GM23338 (cell line): ENCODE measurements around the gene THSD7A. TPM values are rescaled to one million over a fixed set of nuclear protein-coding genes. Genes with fewer than 3 reads are reported as not detected.

Source experiments
- ATAC-seq: fragments of 200-7000 bp; cut with Tn5 transposase; 3 replicates; pipeline ENCODE4 v1.9.1; 2020
- DNase-seq: peaks from one replicate; pipeline ENCODE4 v3.0.0-alpha.2; 2015; ENCODE audit warnings: low spot score
- H2AFZ ChIP-seq: fragments of 200-600 bp; sonication (generic); 2 replicates; pipeline ENCODE4 v1.8.0; 2016; ENCODE audit warnings: antibody characterized with exemption, mild to moderate bottlenecking, moderate library complexity
- H3F3A ChIP-seq: fragments of 200-600 bp; sonication (generic); replicated peaks from 2 replicates; pipeline ENCODE4 v1.8.0; 2017; ENCODE audit warnings: antibody characterized with exemption, mixed run types, low read depth
- H3K27ac ChIP-seq: fragments of 200-600 bp; sonication (generic); 2 replicates; pipeline ENCODE4 v1.6.1; 2016; ENCODE audit warnings: low read depth
- H3K27me3 ChIP-seq: fragments of 200-600 bp; sonication (generic); 2 replicates; pipeline ENCODE4 v1.8.0; 2016; ENCODE audit warnings: mild to moderate bottlenecking, mixed run types, moderate library complexity; ENCODE audit not compliant: insufficient read depth
- H3K36me3 ChIP-seq: fragments of 200-600 bp; sonication (generic); 2 replicates; pipeline ENCODE4 v1.8.0; 2016; ENCODE audit warnings: mild to moderate bottlenecking; ENCODE audit not compliant: insufficient read depth
- H3K4me1 ChIP-seq: fragments of 200-600 bp; sonication (generic); 2 replicates; pipeline ENCODE4 v1.8.0; 2016; ENCODE audit warnings: mild to moderate bottlenecking, moderate library complexity; ENCODE audit not compliant: insufficient read depth
- H3K4me2 ChIP-seq: fragments of 200-600 bp; sonication (generic); 2 replicates; pipeline ENCODE4 v1.7.1; 2017; ENCODE audit warnings: mixed run types
- H3K4me3 ChIP-seq: fragments of 200-600 bp; sonication (generic); 2 replicates; pipeline ENCODE4 v1.6.1; 2016; ENCODE audit warnings: mixed run types
- H3K79me2 ChIP-seq: fragments of 200-600 bp; sonication (generic); replicated peaks from 2 replicates; pipeline ENCODE4 v1.8.0; 2017; ENCODE audit warnings: mild to moderate bottlenecking; ENCODE audit not compliant: insufficient read depth
- H3K9me2 ChIP-seq: fragments of 200-600 bp; sonication (generic); 2 replicates; pipeline ENCODE4 v1.8.0; 2017; ENCODE audit not compliant: insufficient read depth
- H4K20me1 ChIP-seq: fragments of 200-600 bp; sonication (generic); replicated peaks from 2 replicates; pipeline ENCODE4 v1.8.0; 2017; ENCODE audit warnings: mild to moderate bottlenecking; ENCODE audit not compliant: insufficient read depth
- H3K27ac Mint-ChIP-seq: 2 replicates; pipeline ENCODE4 v1.8.0; 2020; ENCODE audit warnings: inconsistent platforms, mild to moderate bottlenecking, moderate library complexity, mixed read lengths
- H3K27me3 Mint-ChIP-seq: 3 replicates; pipeline ENCODE4 v1.8.0; 2022; ENCODE audit warnings: low read depth, mild to moderate bottlenecking, moderate library complexity, mixed read lengths, inconsistent platforms; ENCODE audit not compliant: insufficient read depth, poor library complexity
- H3K36me3 Mint-ChIP-seq: 3 replicates; pipeline ENCODE4 v1.8.0; 2021; ENCODE audit warnings: low read depth, mild to moderate bottlenecking, inconsistent platforms, moderate library complexity, mixed read lengths
- H3K4me1 Mint-ChIP-seq: 3 replicates; pipeline ENCODE4 v1.8.0; 2020; ENCODE audit warnings: mild to moderate bottlenecking, inconsistent platforms, mixed read lengths
- H3K4me3 Mint-ChIP-seq: 3 replicates; pipeline ENCODE4 v1.8.0; 2021; ENCODE audit warnings: moderate library complexity, mild to moderate bottlenecking, inconsistent platforms, mixed read lengths
- H3K9me3 Mint-ChIP-seq: 3 replicates; pipeline ENCODE4 v1.8.0; 2020; ENCODE audit warnings: moderate library complexity, mild to moderate bottlenecking, inconsistent platforms, mixed read lengths
- CREB1 ChIP-seq: fragments of 250-450 bp; sonication (Bioruptor Pico); IDR thresholded peaks from 2 replicates; pipeline ENCODE4 v1.5.0; 2020; ENCODE audit warnings: low read depth, mild to moderate bottlenecking, moderate library complexity
- EZH2 ChIP-seq: fragments of 200-600 bp; sonication (generic); IDR thresholded peaks from one replicate; pipeline ENCODE4 v1.8.0; 2017; ENCODE audit warnings: antibody characterized with exemption, mild to moderate bottlenecking, low read depth; ENCODE audit not compliant: unreplicated experiment
- EZH2phosphoT487 ChIP-seq: fragments of 200-600 bp; sonication (generic); IDR thresholded peaks from one replicate; pipeline ENCODE4 v1.8.1; 2018; ENCODE audit warnings: antibody characterized with exemption; ENCODE audit not compliant: unreplicated experiment
- JUNB ChIP-seq: IDR thresholded peaks from one replicate; pipeline ENCODE4 v1.6.1; 2016; ENCODE audit warnings: antibody characterized with exemption; ENCODE audit not compliant: unreplicated experiment
- NANOG ChIP-seq: IDR thresholded peaks from 2 replicates; pipeline ENCODE4 v1.6.1; 2016; ENCODE audit warnings: antibody characterized with exemption, borderline replicate concordance
- POLR2AphosphoS5 ChIP-seq: IDR thresholded peaks from 2 replicates; pipeline ENCODE4 v1.6.1; 2016; ENCODE audit warnings: antibody characterized with exemption, low read depth
- STAT1 ChIP-seq: IDR thresholded peaks from one replicate; pipeline ENCODE4 v1.6.1; 2016; ENCODE audit warnings: antibody characterized with exemption; ENCODE audit not compliant: unreplicated experiment
- ZNF114 ChIP-seq: fragments of 250-450 bp; sonication (Bioruptor Pico); IDR thresholded peaks from 2 replicates; pipeline ENCODE4 v1.5.0; 2020; ENCODE audit warnings: mild to moderate bottlenecking, moderate library complexity
- ZNF331 ChIP-seq: fragments of 250-450 bp; sonication (Bioruptor Pico); IDR thresholded peaks from 2 replicates; pipeline ENCODE4 v1.5.0; 2020; ENCODE audit warnings: low read depth, mild to moderate bottlenecking, moderate library complexity
- polyA plus RNA-seq: library from polyadenylated mRNA; unstranded; fragments of >200 nt; fragmentation: Nextera tagmentation; extraction: Ambion mirVana; gene quantifications from 2 replicates; pipeline ENCODE4 v1.2.1, GENCODE V29; 2016
- total RNA-seq: library from RNA; depleted of rRNA; stranded (reverse); fragments of >200 nt; shearing (Covaris generic); gene quantifications from 2 replicates; pipeline ENCODE4 v1.2.3, GENCODE V29; 2014
- TF ChIP-seq, protein P1 (sequence below), 2 experiments: fragments of 200-600 bp in 1 of 2; sonication (generic) in 1 of 2; conservative IDR thresholded peaks; 2 replicates each; pipeline versions ENCODE4 v1.5.1 to v1.6.1; 2016 to 2017; ENCODE audit warnings: antibody characterized with exemption in 2 of 2, low read depth in 2 of 2, mild to moderate bottlenecking in 2 of 2, moderate library complexity in 1 of 2
- TF ChIP-seq, protein P2 (sequence below): fragments of 250-450 bp; sonication (Bioruptor Pico); IDR thresholded peaks from 2 replicates; pipeline ENCODE4 v1.5.0; 2020; ENCODE audit warnings: mild to moderate bottlenecking, moderate library complexity
- TF ChIP-seq, protein P3 (sequence below): IDR thresholded peaks from 2 replicates; pipeline ENCODE4 v1.6.1; 2016; ENCODE audit warnings: antibody characterized with exemption
- TF ChIP-seq, protein P4 (sequence below): IDR thresholded peaks from one replicate; pipeline ENCODE4 v1.6.1; 2018; ENCODE audit warnings: antibody characterized with exemption; ENCODE audit not compliant: unreplicated experiment

Gene THSD7A
- total and polyA plus RNA-seq, 2 experiments from 2014 or later: 1.3 to 2.1 TPM

DNA sequence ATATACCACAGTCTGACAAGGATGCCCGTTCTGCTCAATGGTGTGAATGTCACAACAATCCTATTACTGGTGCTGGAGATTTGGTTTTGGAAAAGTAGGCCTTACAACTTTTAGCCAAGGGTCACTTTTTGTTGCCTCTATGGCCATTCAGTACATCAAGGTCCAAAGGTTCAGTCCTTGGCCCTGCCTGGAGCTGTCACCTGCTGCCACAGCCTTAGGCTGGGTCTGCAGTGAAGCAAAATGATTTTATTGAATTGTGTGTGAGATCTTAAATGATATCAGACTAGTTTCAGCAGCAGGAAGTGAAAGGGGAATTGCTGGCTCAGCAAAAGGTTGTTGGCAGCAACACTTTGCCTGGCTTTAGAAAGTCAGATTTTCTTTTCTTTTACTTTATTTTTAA lies 427.6 kb downstream of the THSD7A start:
- Histone ChIP-seq H3K4me1 (no peaks in the 10 kb centered on the region), H3K27ac (no peak overlapping the region), H2AFZ (no peak overlapping the region), H4K20me1 (no peaks in the 10 kb centered on the region), H3K4me2 (no peak overlapping the region), H3F3A (no peaks in the 10 kb centered on the region), H3K9me2 (peaks cover 3% of the 10 kb centered on the region; the same call in 1 of the 2 replicates), H3K27me3 (no peaks in the 10 kb centered on the region), H3K36me3 (no peaks in the 10 kb centered on the region), H3K79me2 (no peaks in the 10 kb centered on the region), H3K4me3 (no peak overlapping the region)
- DNase-seq: no peak
- Mint-ChIP-seq H3K27me3 (no peaks in the 10 kb centered on the region), H3K4me1 (no peaks in the 10 kb centered on the region), H3K4me3 (no peak overlapping the region), H3K27ac (no peak overlapping the region), H3K36me3 (peaks cover 1% of the 10 kb centered on the region; the same call in 1 of the 3 replicates), H3K9me3 (no peaks in the 10 kb centered on the region)
- TF ChIP-seq, protein P1, sequence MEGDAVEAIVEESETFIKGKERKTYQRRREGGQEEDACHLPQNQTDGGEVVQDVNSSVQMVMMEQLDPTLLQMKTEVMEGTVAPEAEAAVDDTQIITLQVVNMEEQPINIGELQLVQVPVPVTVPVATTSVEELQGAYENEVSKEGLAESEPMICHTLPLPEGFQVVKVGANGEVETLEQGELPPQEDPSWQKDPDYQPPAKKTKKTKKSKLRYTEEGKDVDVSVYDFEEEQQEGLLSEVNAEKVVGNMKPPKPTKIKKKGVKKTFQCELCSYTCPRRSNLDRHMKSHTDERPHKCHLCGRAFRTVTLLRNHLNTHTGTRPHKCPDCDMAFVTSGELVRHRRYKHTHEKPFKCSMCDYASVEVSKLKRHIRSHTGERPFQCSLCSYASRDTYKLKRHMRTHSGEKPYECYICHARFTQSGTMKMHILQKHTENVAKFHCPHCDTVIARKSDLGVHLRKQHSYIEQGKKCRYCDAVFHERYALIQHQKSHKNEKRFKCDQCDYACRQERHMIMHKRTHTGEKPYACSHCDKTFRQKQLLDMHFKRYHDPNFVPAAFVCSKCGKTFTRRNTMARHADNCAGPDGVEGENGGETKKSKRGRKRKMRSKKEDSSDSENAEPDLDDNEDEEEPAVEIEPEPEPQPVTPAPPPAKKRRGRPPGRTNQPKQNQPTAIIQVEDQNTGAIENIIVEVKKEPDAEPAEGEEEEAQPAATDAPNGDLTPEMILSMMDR (conservative IDR thresholded peaks at IDR 0.05; ENCODE audit: low read depth in 2 of 2): no peak
- TF ChIP-seq, protein P2, sequence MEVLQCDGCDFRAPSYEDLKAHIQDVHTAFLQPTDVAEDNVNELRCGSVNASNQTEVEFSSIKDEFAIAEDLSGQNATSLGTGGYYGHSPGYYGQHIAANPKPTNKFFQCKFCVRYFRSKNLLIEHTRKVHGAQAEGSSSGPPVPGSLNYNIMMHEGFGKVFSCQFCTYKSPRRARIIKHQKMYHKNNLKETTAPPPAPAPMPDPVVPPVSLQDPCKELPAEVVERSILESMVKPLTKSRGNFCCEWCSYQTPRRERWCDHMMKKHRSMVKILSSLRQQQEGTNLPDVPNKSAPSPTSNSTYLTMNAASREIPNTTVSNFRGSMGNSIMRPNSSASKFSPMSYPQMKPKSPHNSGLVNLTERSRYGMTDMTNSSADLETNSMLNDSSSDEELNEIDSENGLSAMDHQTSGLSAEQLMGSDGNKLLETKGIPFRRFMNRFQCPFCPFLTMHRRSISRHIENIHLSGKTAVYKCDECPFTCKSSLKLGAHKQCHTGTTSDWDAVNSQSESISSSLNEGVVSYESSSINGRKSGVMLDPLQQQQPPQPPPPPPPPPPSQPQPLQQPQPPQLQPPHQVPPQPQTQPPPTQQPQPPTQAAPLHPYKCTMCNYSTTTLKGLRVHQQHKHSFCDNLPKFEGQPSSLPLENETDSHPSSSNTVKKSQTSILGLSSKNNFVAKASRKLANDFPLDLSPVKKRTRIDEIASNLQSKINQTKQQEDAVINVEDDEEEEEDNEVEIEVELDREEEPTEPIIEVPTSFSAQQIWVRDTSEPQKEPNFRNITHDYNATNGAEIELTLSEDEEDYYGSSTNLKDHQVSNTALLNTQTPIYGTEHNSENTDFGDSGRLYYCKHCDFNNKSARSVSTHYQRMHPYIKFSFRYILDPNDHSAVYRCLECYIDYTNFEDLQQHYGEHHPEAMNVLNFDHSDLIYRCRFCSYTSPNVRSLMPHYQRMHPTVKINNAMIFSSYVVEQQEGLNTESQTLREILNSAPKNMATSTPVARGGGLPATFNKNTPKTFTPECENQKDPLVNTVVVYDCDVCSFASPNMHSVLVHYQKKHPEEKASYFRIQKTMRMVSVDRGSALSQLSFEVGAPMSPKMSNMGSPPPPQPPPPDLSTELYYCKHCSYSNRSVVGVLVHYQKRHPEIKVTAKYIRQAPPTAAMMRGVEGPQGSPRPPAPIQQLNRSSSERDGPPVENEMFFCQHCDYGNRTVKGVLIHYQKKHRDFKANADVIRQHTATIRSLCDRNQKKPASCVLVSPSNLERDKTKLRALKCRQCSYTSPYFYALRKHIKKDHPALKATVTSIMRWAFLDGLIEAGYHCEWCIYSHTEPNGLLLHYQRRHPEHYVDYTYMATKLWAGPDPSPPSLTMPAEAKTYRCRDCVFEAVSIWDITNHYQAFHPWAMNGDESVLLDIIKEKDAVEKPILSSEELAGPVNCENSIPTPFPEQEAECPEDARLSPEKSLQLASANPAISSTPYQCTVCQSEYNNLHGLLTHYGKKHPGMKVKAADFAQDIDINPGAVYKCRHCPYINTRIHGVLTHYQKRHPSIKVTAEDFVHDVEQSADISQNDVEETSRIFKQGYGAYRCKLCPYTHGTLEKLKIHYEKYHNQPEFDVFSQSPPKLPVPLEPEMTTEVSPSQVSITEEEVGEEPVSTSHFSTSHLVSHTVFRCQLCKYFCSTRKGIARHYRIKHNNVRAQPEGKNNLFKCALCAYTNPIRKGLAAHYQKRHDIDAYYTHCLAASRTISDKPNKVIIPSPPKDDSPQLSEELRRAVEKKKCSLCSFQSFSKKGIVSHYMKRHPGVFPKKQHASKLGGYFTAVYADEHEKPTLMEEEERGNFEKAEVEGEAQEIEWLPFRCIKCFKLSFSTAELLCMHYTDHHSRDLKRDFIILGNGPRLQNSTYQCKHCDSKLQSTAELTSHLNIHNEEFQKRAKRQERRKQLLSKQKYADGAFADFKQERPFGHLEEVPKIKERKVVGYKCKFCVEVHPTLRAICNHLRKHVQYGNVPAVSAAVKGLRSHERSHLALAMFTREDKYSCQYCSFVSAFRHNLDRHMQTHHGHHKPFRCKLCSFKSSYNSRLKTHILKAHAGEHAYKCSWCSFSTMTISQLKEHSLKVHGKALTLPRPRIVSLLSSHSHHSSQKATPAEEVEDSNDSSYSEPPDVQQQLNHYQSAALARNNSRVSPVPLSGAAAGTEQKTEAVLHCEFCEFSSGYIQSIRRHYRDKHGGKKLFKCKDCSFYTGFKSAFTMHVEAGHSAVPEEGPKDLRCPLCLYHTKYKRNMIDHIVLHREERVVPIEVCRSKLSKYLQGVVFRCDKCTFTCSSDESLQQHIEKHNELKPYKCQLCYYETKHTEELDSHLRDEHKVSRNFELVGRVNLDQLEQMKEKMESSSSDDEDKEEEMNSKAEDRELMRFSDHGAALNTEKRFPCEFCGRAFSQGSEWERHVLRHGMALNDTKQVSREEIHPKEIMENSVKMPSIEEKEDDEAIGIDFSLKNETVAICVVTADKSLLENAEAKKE: no peak
- TF ChIP-seq, protein P3, sequence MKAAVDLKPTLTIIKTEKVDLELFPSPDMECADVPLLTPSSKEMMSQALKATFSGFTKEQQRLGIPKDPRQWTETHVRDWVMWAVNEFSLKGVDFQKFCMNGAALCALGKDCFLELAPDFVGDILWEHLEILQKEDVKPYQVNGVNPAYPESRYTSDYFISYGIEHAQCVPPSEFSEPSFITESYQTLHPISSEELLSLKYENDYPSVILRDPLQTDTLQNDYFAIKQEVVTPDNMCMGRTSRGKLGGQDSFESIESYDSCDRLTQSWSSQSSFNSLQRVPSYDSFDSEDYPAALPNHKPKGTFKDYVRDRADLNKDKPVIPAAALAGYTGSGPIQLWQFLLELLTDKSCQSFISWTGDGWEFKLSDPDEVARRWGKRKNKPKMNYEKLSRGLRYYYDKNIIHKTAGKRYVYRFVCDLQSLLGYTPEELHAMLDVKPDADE: no peak
- no peak for TF ChIP-seq JUNB
- no peak for TF ChIP-seq ZNF114 (CRISPR knock-in tag)
- TF ChIP-seq EZH2: no peak
- no peak for TF ChIP-seq NANOG
- no peak for TF ChIP-seq ZNF331 (CRISPR knock-in tag)
- TF ChIP-seq EZH2phosphoT487: no peak
- TF ChIP-seq, protein P4, sequence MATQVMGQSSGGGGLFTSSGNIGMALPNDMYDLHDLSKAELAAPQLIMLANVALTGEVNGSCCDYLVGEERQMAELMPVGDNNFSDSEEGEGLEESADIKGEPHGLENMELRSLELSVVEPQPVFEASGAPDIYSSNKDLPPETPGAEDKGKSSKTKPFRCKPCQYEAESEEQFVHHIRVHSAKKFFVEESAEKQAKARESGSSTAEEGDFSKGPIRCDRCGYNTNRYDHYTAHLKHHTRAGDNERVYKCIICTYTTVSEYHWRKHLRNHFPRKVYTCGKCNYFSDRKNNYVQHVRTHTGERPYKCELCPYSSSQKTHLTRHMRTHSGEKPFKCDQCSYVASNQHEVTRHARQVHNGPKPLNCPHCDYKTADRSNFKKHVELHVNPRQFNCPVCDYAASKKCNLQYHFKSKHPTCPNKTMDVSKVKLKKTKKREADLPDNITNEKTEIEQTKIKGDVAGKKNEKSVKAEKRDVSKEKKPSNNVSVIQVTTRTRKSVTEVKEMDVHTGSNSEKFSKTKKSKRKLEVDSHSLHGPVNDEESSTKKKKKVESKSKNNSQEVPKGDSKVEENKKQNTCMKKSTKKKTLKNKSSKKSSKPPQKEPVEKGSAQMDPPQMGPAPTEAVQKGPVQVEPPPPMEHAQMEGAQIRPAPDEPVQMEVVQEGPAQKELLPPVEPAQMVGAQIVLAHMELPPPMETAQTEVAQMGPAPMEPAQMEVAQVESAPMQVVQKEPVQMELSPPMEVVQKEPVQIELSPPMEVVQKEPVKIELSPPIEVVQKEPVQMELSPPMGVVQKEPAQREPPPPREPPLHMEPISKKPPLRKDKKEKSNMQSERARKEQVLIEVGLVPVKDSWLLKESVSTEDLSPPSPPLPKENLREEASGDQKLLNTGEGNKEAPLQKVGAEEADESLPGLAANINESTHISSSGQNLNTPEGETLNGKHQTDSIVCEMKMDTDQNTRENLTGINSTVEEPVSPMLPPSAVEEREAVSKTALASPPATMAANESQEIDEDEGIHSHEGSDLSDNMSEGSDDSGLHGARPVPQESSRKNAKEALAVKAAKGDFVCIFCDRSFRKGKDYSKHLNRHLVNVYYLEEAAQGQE: no peak
- TF ChIP-seq STAT1: no peak
- TF ChIP-seq CREB1 (CRISPR knock-in tag): no peak
- no peak for TF ChIP-seq POLR2AphosphoS5
- no peak for ATAC-seq
